ENCODE data around the gene PCNX3.
"Not testable (repeated sequence)": the region's sequence is repeated elsewhere in the genome, so short reads cannot be mapped to it uniquely, and the experiment has no call there.

- TF ChIP-seq SMC3 (IDR thresholded peaks at IDR 0.05; ENCODE audit: low read depth, low read length); CTCF (conservative IDR thresholded peaks at IDR 0.05; ENCODE audit: low read depth, low read length); FOS (IDR thresholded peaks at IDR 0.05; ENCODE audit: low read depth, low read length); POLR2A (IDR thresholded peaks at IDR 0.05; ENCODE audit: low read depth, low read length); RFX5 (IDR thresholded peaks at IDR 0.05; ENCODE audit: low read depth, low read length); MAZ (IDR thresholded peaks at IDR 0.05; ENCODE audit: borderline replicate concordance, low read depth, low read length): not testable (repeated sequence)
These were observed 45.3 kb downstream of the PCNX3 start for GRCh38 chr11:65660908-65661307.
